Colonic mucosa (tissue), 4 donors: ENCODE data around the gene RAD51C. TPM values are rescaled to one million over a fixed set of nuclear protein-coding genes. Genes with fewer than 3 reads are reported as not detected.

Experiments used
- DNase-seq: peaks from one replicate; pipeline ENCODE4 v3.0.0-alpha.2; 2020
- H3K27ac ChIP-seq: fragments of 200-600 bp; one replicate; pipeline ENCODE4 v1.8.0; 2021
- H3K27me3 ChIP-seq: fragments of 200-600 bp; one replicate; pipeline ENCODE4 v1.8.0; 2021
- H3K36me3 ChIP-seq: fragments of 200-600 bp; one replicate; pipeline ENCODE4 v1.8.0; 2021
- H3K4me1 ChIP-seq: fragments of 200-600 bp; one replicate; pipeline ENCODE4 v1.8.0; 2021; ENCODE audit warnings: mild to moderate bottlenecking
- H3K4me3 ChIP-seq: fragments of 200-600 bp; one replicate; pipeline ENCODE4 v1.8.0; 2021
- H3K9ac ChIP-seq, 2 donors: one replicate each; pipeline ENCODE4 v1.7.0; 2013; ENCODE audit warnings: control low read depth in 2 of 2, low read depth in 2 of 2, low read length in 2 of 2
- H3K9me3 ChIP-seq: fragments of 200-600 bp; one replicate; pipeline ENCODE4 v1.8.0; 2021
- intact Hi-C: fragments of 100-400 bp; cut with DNase I; formaldehyde crosslinking; loops from one replicate; pipeline ENCODE4 v1.14.1; 2022
- total RNA-seq, 2 donors: library from RNA; stranded (reverse); fragmentation: NEBNext Ultra II Directional in 1 of 2; extraction: Animal tissue kit (Norgen Biotek cat#: 25700) in 1 of 2; gene quantifications; one replicate each; pipeline ENCODE4 v1.2.1, GENCODE V29; 2021
- TF ChIP-seq, protein P1 (sequence below): fragments of 200-600 bp; IDR thresholded peaks from one replicate; pipeline ENCODE4 v1.8.0; 2022; ENCODE audit warnings: antibody characterized with exemption, mild to moderate bottlenecking
- donor health status: healthy.
- donor health status: DM: no; HTN: no; CAD: no.
- donor health status: DM: no; HTN: no; CAD: no.

Gene RAD51C
- total RNA-seq, 2 donors from 2014 or later = 13.2 to 20.2 TPM

DNA sequence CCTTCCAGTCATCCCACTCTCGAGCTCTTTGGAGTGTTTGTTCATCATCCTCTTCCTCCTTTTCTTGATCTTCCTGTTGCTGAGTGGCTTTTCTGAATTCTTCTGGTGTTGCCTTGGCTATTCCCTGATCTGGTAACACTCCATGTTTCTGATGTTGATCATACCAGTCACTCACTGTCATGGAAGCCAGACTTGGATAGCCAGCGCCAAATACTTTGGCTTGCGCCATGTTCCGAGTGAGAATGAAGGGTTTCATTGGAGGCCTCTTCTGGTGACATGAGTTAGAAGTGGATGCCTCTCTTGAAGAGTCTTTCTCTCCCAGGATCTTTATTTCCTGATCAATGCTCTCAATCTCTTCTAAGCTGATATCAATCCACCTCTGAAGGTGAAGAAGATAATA lies 31.8 kb upstream of the RAD51C start:
- no peak for DNase-seq
- Histone ChIP-seq H3K27me3 (no peaks in the 10 kb centered on the region), H3K9ac (no peak overlapping the region), H3K9me3 (no peaks in the 10 kb centered on the region), H3K4me1 (no peaks in the 10 kb centered on the region), H3K4me3 (no peak overlapping the region), H3K36me3 (no peaks in the 10 kb centered on the region), H3K27ac (no peak overlapping the region)
- TF ChIP-seq, protein P1, sequence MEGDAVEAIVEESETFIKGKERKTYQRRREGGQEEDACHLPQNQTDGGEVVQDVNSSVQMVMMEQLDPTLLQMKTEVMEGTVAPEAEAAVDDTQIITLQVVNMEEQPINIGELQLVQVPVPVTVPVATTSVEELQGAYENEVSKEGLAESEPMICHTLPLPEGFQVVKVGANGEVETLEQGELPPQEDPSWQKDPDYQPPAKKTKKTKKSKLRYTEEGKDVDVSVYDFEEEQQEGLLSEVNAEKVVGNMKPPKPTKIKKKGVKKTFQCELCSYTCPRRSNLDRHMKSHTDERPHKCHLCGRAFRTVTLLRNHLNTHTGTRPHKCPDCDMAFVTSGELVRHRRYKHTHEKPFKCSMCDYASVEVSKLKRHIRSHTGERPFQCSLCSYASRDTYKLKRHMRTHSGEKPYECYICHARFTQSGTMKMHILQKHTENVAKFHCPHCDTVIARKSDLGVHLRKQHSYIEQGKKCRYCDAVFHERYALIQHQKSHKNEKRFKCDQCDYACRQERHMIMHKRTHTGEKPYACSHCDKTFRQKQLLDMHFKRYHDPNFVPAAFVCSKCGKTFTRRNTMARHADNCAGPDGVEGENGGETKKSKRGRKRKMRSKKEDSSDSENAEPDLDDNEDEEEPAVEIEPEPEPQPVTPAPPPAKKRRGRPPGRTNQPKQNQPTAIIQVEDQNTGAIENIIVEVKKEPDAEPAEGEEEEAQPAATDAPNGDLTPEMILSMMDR = no peak
- intact Hi-C loops = no loop called here

DNA sequence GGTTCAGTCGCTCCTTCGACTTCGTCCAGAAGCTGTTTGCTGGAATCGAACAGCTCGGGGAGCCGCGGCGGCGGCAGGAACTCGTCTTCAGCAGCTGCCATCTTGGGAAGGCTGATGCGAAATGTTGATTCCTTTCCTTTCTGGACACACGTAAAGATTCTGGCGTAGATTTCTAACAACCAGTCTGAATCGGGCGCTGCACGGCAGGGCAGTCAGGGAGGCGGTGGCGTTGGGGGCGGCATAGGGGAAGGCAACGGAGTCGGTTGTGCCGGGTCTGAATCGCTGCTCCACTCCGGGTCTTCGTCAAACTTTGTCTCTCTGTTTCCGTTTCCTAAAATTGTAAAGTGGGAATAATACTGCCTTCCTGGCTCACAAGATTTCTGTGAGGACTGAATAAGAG lies 30.9 kb upstream of the RAD51C start:
- Histone ChIP-seq H3K9me3 (no peaks in the 10 kb centered on the region), H3K9ac (no peak overlapping the region), H3K4me3 (no peak overlapping the region), H3K36me3 (no peaks in the 10 kb centered on the region), H3K27ac (no peak overlapping the region), H3K4me1 (no peaks in the 10 kb centered on the region), H3K27me3 (no peaks in the 10 kb centered on the region)
- TF ChIP-seq, protein P1 = no peak
- DNase-seq = no peak
- intact Hi-C loops = no loop called here

DNA sequence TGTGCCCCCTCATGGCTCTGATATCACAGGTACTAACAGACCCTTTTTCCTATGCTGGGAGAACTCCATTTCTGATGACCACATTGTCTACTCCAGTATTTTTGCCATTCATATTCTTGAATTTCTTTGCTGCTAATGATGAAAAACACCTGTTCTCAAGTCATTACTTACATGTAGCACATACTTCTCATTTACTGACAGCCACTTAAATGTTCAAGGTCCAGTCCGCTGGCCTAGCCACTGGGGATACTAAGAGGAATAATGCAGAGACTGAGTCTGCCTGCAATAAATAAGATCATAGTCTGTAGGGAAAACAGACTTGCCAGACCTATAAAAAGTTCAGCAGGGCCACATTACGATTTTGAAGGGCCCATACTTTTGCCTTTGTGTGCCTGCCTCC lies 28.1 kb upstream of the RAD51C start:
- Histone ChIP-seq H3K27ac (no peak overlapping the region), H3K4me1 (no peaks in the 10 kb centered on the region), H3K9me3 (no peaks in the 10 kb centered on the region), H3K9ac (no peak overlapping the region), H3K4me3 (no peak overlapping the region), H3K36me3 (no peaks in the 10 kb centered on the region), H3K27me3 (no peaks in the 10 kb centered on the region)
- TF ChIP-seq, protein P1 = no peak
- DNase-seq = no peak
- intact Hi-C loops = no loop called here

DNA sequence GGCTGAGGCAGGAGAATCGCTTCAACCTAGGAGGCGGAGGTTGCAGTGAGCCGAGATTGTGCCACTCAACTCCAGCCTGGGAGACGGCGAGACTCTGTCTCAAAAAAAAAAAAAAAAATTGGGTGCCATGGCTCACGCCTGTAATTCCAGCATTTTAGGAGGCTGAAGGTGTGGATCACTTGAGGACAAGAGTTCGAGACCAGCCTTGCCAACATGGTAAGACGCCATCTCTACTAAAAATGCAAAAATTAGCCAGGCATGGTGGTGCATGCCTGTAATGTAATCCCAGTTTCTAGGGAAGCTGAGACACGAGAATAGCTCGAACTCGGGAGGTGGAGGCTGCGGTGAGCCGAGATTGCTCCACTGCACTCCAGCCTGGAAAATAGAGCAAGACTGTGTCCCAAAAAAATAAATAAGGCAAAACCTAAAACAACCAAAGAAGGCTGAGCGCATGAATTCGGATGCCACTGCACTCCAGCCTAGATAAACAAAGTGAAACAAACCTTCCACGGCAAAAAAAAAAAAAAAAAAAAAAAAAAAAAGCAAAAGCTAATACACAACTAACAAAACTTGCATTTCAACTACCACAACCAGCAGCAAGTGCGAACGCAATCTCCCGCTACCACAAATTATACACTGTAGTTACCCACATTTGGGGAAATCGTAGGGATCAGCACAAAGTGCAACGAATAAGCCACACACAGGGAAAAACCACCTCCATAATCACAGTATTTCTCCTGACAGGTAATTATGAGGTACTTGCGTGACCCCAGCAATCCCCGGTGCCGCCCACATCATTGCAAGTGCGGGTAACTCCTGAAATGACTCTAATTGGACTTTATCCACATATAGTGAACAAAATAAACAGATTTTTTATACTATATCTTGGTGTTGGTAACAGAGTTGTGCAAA lies 26.2 kb upstream of the RAD51C start:
- no peaks in the 10 kb centered on the region for H3K36me3 ChIP-seq
- intact Hi-C loops = no loop called here
- peak overlapping the region; percentile 52 for H3K27ac ChIP-seq
- H3K27me3 ChIP-seq = no peaks in the 10 kb centered on the region
- no peaks in the 10 kb centered on the region for H3K4me1 ChIP-seq
- TF ChIP-seq, protein P1 = no peak
- H3K9ac ChIP-seq = no peak overlapping the region
- no peak for DNase-seq
- H3K9me3 ChIP-seq = no peaks in the 10 kb centered on the region
- H3K4me3 ChIP-seq = peak overlapping the region; percentile 10

DNA sequence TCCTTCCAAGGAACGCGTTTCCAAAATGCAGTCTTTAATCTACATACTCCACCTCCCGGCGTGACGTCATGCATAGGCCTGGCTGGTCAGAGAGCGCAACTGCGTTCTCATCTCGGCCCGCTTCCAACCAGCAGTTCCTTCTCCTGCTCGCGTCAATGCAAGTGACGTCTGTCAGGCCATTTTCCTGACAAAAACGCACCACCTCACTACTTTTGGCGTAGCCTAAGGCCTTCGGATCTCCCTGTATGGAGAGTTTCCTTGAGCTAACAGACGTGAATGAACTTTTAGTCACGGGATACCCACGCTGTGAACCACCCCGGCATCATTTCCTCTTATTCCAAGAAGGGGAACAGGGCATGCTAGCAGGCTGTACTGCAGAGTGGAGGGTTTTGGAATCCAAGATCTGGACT lies 25.5 kb upstream of the RAD51C start:
- Histone ChIP-seq H3K27ac (peak overlapping the region; percentile 52), H3K9me3 (no peaks in the 10 kb centered on the region), H3K9ac (peak overlapping the region in 1 of 2 donors; percentile 23), H3K27me3 (no peaks in the 10 kb centered on the region), H3K4me3 (peak overlapping the region; percentile 10), H3K36me3 (no peaks in the 10 kb centered on the region), H3K4me1 (no peaks in the 10 kb centered on the region)
- TF ChIP-seq, protein P1 = no peak
- intact Hi-C loops = no loop called here
- peak; percentile 77 for DNase-seq
